ENCODE results near the gene SPCS3. TPM values are rescaled to one million over a fixed set of nuclear protein-coding genes. Genes with fewer than 3 reads are reported as not detected.

The SPCS3 gene
- polyA plus RNA-seq, 1 donor, result 53.5 TPM

GRCh38 chr4:176350671-176351070 is 30.9 kb downstream of the SPCS3 start:
- no peak for DNase-seq

- no peak for DNase-seq
Observed at GRCh38 chr4:176354884-176355283, 35.1 kb downstream of the SPCS3 start.

- no peak for DNase-seq
Observed at GRCh38 chr4:176357359-176358082, 37.8 kb downstream of the SPCS3 start.

- no peak for DNase-seq
Observed at GRCh38 chr4:176358083-176358469, 38.3 kb downstream of the SPCS3 start.

DNA sequence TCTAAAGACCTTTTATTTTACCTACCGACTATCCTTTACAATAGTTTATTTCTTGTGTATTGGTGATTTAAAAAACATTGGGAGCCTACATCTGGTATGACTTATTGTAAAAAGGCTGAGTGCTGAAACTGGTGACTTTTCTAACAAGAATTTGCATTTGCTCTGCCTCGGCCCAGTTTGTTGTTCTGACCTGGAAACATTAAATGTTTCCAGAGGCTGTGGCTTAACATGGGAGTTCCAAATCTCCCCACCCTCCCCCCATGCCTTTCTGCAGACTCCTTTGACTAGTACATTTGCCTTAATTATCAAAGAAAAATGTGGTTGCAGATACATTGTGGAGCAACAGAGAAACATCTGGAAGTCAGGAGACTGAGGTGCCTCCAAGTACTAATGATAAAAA is 39.8 kb downstream of the SPCS3 start:
- DNase-seq, result no peak

GRCh38 chr4:176360446-176360845 is 40.7 kb downstream of the SPCS3 start:
- DNase-seq, result no peak

- no peak for DNase-seq
Observed at GRCh38 chr4:176363072-176363471, 43.3 kb downstream of the SPCS3 start.

- DNase-seq, result no peak
Observed at GRCh38 chr4:176367771-176368465, 48.2 kb downstream of the SPCS3 start.

DNA sequence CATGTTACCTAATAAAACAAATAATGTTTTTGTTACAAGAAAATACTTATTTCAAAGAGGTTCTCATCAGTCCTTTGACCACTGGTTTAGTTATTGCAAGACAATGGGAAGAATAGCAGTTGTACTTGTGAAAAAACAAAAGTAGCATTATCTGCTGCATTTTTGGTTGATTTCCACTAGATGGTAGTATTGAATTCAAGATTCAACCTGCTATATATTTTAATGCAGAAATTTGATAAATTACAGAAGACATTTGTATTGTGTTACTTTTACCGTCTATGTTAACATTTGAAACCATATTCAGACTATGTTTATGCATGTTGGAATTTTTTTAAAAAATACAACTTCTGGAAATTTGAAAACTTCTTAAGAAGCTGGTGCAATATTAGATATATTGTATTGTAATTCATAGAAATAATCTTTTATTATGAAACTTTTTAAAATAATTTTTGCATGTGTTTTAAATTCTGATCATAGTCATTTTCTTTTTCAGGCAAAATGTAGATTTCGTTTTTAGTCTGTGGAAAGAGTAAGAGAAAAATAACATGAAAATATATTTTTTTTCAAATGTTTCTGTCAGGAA is 56.4 kb downstream of the SPCS3 start:
- DNase-seq, result no peak

DNA sequence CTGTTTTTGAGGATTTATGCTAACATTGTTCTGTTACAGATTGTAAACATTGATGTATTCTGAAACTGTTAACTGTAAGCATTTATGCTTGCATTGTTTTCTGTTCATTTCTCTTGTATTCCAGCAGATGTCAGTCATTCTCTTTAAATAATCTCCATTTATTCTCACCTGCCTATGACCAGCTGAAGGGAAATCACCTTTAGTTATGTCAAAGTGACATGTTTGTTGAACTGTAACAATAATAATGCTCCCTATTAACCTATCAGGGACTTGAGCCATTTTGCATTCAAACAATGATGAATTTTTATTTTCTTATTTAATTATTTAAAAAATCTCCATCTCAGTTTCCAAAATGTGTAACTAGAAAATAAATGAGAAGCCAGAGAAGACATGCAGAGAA is 58.0 kb downstream of the SPCS3 start:
- DNase-seq, result no peak

DNA sequence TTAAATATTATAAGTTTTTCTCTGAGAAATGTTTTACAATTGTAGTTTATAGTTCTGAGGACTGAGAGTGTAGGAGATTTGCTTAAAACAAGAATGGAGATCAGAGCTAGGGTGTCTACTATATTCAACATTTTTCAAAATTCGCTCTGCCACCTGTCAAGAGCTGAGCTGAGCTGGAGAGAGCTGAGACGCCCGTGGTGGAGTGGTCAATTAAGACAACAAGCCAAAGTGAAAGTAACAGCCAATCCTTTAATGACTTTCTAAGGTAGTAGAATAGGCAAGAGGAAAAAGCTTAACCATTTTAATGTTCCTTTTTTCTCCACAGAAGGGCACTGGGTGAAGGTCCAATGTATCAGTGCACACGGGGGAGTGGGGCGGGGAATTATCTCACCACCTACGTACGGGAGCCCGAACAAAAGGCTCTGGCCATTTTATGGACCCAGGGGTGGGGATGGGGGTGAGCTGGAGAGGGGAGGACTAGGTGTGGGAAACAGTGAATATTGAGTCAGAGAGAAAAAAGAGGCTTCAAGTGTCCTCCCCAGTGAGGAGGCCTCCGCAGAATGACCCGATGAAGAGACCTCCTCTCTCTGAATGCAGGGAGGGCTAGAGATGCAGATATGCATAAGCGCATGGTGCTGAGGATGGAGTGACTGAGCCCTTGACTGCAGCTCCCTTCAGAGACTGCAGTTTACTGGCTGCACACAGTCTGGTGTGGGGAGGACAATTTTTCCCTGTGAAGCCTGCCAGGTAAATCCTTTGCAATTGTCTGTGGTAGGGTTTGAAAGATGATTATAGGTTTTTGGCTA is 60.8 kb downstream of the SPCS3 start:
- no peak for DNase-seq

Other genes with a start within 250 kb of the SPCS3 start
- 0.40 TPM for gene SPATA4, start 124.4 kb upstream of the SPCS3 start, polyA plus RNA-seq (ENCODE audit: insufficient read length)
- 128 TPM for gene ASB5, start 50.7 kb upstream of the SPCS3 start, polyA plus RNA-seq (ENCODE audit: insufficient read length)